Heart right ventricle (tissue), 16 donors: ENCODE measurements around the gene ATP10A. TPM values are rescaled to one million over a fixed set of nuclear protein-coding genes. Genes with fewer than 3 reads are reported as not detected.

ENCODE experiments used
- ATAC-seq, 8 donors: fragments of 200-7000 bp; cut with Tn5 transposase; one replicate each; pipeline ENCODE4 v1.9.1; 2020; ENCODE audit warnings: mild to moderate bottlenecking in 8 of 8, moderate library complexity in 8 of 8, moderate number of reproducible peaks in 1 of 8
- DNase-seq, 2 donors: peaks; one replicate each; pipeline ENCODE4 v3.0.0-alpha.2; 2020
- H3K27ac ChIP-seq, 10 donors: fragments of 200-600 bp; sonication (generic) in 2 of 10; one replicate each; pipeline versions ENCODE4 v1.5.0 to v1.8.0; 2020 to 2022; ENCODE audit warnings: mild to moderate bottlenecking in 3 of 10
- H3K27me3 ChIP-seq, 7 donors: fragments of 200-600 bp; one replicate each; pipeline ENCODE4 v1.8.0; 2021 to 2022; ENCODE audit warnings: mild to moderate bottlenecking in 2 of 7
- H3K36me3 ChIP-seq, 9 donors: fragments of 200-600 bp; sonication (generic) in 1 of 9; one replicate each; pipeline versions ENCODE4 v1.5.0 to v1.8.0; 2020 to 2022; ENCODE audit warnings: mild to moderate bottlenecking in 2 of 9
- H3K4me1 ChIP-seq, 9 donors: fragments of 200-600 bp; sonication (generic) in 1 of 9; one replicate each; pipeline versions ENCODE4 v1.5.0 to v1.8.0; 2020 to 2022; ENCODE audit warnings: mild to moderate bottlenecking in 4 of 9
- H3K4me3 ChIP-seq, 10 donors: fragments of 200-600 bp; sonication (generic) in 2 of 10; one replicate each; pipeline versions ENCODE4 v1.5.0 to v1.8.0; 2020 to 2022; ENCODE audit warnings: mild to moderate bottlenecking in 7 of 10, moderate library complexity in 2 of 10
- H3K9me3 ChIP-seq, 11 donors: fragments of 200-600 bp in 10 of 11; sonication (generic) in 2 of 11; one replicate each; pipeline versions ENCODE4 v1.5.0 to v1.8.0; 2013 to 2022; ENCODE audit warnings: mild to moderate bottlenecking in 2 of 11, control low read depth in 1 of 11, moderate library complexity in 1 of 11
- WGBS, 2 donors: extraction: QIAGEN DNeasy Blood & Tissue Kit; methylation state at CpG; one replicate each; pipeline ENCODE4 v1.1.7; 2013; ENCODE audit warnings: inconsistent platforms in 1 of 2; 5-methylcytosine and 5-hydroxymethylcytosine counted together
- intact Hi-C, 10 donors: fragments of 100-400 bp; cut with DNase I; formaldehyde crosslinking; loops; one replicate each; pipeline versions ENCODE4 v1.11.1 to v1.14.2; 2022
- polyA plus RNA-seq, 2 donors: library from polyadenylated mRNA; stranded (reverse); fragments of 200-250 nt; gene quantifications; one replicate each; pipeline ENCODE4 v1.2.3, GENCODE V29; 2013
- total RNA-seq, 10 donors: library from RNA; stranded (reverse); fragmentation: NEBNext Ultra II Directional in 3 of 10; extraction: Animal tissue kit (Norgen Biotek cat#: 25700) in 3 of 10; gene quantifications; one replicate each; pipeline versions ENCODE4 v1.2.1 to v1.2.4, GENCODE V29; 2021 to 2023
- TF ChIP-seq, protein P1 (sequence below), 9 donors: fragments of 200-600 bp; sonication (generic) in 2 of 9; IDR thresholded peaks; one replicate each; pipeline versions ENCODE4 v1.5.0 to v1.8.0; 2021 to 2022; ENCODE audit warnings: antibody characterized with exemption in 9 of 9, mild to moderate bottlenecking in 5 of 9, moderate library complexity in 1 of 9
- donor health status: Arrhythmogenic right ventricular cardiomyopathy.
- donor health status: ischemic (EF 13 %, LVEDD 7.1; RV severe dilation, severe dysfunction).
- donor health status: healthy with polysubstance abuse.
- donor health status: DM: no; HTN: yes; CAD: no.
- donor health status: DM: no; HTN: no; CAD: no.
- donor health status: ischemic (EF 25% LVEDD 6.9; RV normal size, moderate dysfunction).
- donor health status: ischemic (EF 25% LVEDD 5.7; RV mildly dilated, moderate dysfunction).
- donor health status: healthy.
- donor health status: DM: yes; HTN: yes; CAD: no.
- donor health status: Ischemic cardiomyopathy.
- donor health status: ischemic (EF 35%, LVEDD 5.7; RV mildly dilated, moderate dysfunction).
- donor health status: nonischemic (EF 11% LVEDD 7.7; RV severe dilation, severe dysfunction).
- donor health status: DM: yes; HTN: yes; CAD: no.
- donor health status: PGD.
- donor health status: ischemic (EF 29% LVEDD 5.4; RV normal size, mild dysfunction).
- donor health status: nonischemic (EF 23%, LVEDD 6.1; RV moderate dilation, normal function).

ATP10A gene
- total and polyA plus RNA-seq, 12 donors: 0.45 to 2.2 (median 0.89) TPM

DNA sequence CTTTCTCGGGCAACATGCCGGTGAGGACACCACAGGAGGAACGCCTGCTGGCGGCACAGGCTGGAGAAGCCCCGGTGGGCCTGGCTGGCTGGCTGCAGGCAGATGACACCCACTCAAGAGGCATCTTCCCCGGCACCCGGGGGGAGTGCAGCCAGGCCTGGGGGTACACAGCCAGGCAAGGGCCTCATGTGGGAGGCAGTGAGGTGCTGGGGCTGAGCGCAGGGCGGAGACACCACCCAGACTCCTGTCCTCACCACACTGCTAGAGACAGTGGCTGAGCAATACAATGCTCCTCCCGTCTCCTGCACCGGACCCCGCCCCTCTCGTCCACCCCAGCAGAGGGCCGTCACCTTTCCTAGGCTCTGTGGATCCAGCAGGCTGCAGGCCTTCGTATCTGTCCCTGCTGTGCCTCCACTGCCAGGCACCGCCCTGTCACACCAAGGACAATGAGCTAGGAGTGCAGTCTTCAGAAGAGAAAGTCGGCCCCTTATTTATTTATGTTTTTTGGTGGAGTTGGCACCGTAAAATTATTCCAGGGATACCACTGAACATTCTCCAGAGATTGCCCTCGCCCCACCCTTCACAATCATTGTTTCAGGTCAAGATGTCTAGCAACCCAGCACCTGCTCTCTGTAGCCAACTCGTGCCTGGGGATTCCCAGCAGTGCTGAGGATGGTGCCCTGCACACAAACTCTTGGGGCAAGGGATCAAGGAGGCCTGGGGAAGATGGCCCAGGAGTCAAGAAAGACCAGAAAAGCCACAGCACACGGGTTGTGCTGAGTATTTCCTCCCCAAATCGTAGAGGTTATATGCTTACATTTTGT, 129.1 kb downstream of the ATP10A start:
- peaks cover 0 to 28% (median 17%) of the 10 kb centered on the region in 9 donors for H3K4me1 ChIP-seq

DNA sequence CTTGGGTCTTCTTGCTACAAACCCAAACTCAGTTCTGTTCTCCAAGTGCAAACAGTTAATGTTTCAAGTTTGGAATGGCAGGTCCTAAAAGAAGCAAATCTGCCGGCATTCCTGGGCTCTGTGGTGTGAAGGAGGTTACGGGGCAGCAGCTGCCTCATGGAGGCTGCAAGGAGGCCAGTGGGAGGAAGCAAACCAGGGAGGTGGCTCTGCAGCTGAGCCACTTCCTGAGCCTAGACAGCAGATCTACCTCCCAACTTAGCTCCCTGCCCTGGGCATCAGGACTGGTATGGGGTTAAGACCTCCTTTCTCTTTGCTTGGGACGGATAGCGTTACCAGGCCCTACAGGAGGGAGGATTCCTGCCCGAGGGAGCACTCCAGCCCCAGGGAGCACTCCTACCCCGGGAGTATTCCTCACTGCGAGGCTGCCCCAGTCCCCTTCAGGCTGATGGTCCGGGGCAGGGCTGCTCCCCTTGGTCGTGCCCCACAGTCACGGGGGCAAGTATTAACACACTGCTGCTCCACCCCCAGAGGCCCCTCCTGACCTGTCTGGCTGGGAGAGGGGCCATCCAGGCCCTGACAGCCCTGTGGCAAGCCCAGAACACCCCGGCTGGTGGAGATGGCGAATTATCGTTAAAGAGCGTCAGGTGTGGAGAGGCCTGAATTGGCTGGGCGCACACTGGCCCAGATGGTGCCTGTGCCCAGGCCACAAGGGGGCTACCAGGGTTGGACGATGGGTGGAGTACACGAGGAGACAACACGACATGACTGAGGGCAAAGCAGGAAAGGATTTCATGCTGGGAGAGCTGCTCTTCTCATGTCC, 129.9 kb downstream of the ATP10A start:
- TF ChIP-seq, protein P1, sequence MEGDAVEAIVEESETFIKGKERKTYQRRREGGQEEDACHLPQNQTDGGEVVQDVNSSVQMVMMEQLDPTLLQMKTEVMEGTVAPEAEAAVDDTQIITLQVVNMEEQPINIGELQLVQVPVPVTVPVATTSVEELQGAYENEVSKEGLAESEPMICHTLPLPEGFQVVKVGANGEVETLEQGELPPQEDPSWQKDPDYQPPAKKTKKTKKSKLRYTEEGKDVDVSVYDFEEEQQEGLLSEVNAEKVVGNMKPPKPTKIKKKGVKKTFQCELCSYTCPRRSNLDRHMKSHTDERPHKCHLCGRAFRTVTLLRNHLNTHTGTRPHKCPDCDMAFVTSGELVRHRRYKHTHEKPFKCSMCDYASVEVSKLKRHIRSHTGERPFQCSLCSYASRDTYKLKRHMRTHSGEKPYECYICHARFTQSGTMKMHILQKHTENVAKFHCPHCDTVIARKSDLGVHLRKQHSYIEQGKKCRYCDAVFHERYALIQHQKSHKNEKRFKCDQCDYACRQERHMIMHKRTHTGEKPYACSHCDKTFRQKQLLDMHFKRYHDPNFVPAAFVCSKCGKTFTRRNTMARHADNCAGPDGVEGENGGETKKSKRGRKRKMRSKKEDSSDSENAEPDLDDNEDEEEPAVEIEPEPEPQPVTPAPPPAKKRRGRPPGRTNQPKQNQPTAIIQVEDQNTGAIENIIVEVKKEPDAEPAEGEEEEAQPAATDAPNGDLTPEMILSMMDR (IDR thresholded peaks at IDR 0.05): no peak
- intact Hi-C loops: loop anchor here in 3 of 10 donors (10.0 kb wide), 2 partner anchors 62 to 202 kb away; no protein-coding TSS in a partner anchor
- H3K36me3 ChIP-seq: no peaks in the 10 kb centered on the region

More for the DNA sequence above, 129.1 kb downstream of the ATP10A start:
- no peaks in the 10 kb centered on the region for H3K27me3 ChIP-seq
- no peaks in the 10 kb centered on the region for H3K36me3 ChIP-seq
- DNase-seq (no peak), ATAC-seq (no peak)
- H3K27ac ChIP-seq: no peak overlapping the region
- H3K4me3 ChIP-seq: no peak overlapping the region
- intact Hi-C loops: loop anchor here in 3 of 10 donors (10.0 kb wide), 2 partner anchors 61 to 201 kb away; no protein-coding TSS in a partner anchor
- no peaks in the 10 kb centered on the region for H3K9me3 ChIP-seq
- WGBS, 2 donors: 77 to 86% methylated on average over 22 of the region's 22 CpGs
- TF ChIP-seq, protein P1 (IDR thresholded peaks at IDR 0.05): no peak

DNA sequence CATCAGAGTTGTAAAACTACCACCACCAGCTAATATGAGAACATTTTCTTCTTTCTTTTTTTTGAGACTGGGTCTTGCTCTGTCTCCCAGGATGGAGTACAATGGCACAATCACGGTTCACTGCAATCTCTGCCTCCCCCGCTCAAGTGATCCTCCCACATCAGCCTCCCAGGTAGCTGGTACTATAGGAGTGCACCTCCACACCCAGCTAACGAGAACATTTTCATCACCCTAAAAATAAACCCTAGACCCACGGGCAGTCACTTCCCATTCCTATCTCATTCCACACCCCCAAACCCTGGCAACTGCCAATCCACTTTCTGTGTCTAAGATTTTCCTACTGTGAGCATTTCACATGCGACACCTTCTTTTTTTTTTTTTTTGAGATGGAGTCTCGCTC, 130.9 kb downstream of the ATP10A start:
- H3K27me3 ChIP-seq: no peaks in the 10 kb centered on the region
- no peaks in the 10 kb centered on the region for H3K36me3 ChIP-seq
- intact Hi-C loops: loop anchor here in 3 of 10 donors (10.0 kb wide), 2 partner anchors 63 to 203 kb away; no protein-coding TSS in a partner anchor
- WGBS, 2 donors: 74 to 79% methylated on average over 5 to 6 of the region's 6 CpGs
- no peak for DNase-seq
- no peak overlapping the region for H3K4me3 ChIP-seq
- ATAC-seq: no peak
- TF ChIP-seq, protein P1 (IDR thresholded peaks at IDR 0.05): no peak
- H3K9me3 ChIP-seq: no peaks in the 10 kb centered on the region
- H3K27ac ChIP-seq: no peak overlapping the region
- H3K4me1 ChIP-seq: peaks cover 0 to 16% (median 6%) of the 10 kb centered on the region in 9 donors

More for the DNA sequence above, 129.9 kb downstream of the ATP10A start:
- no peaks in the 10 kb centered on the region for H3K27me3 ChIP-seq
- no peak overlapping the region for H3K27ac ChIP-seq
- 85 to 87% methylated on average over 18 of the region's 18 CpGs for WGBS, 2 donors
- no peak for DNase-seq
- peaks cover 0 to 27% (median 13%) of the 10 kb centered on the region in 9 donors for H3K4me1 ChIP-seq
- no peak overlapping the region for H3K4me3 ChIP-seq
- ATAC-seq: no peak
- H3K9me3 ChIP-seq: no peaks in the 10 kb centered on the region

DNA sequence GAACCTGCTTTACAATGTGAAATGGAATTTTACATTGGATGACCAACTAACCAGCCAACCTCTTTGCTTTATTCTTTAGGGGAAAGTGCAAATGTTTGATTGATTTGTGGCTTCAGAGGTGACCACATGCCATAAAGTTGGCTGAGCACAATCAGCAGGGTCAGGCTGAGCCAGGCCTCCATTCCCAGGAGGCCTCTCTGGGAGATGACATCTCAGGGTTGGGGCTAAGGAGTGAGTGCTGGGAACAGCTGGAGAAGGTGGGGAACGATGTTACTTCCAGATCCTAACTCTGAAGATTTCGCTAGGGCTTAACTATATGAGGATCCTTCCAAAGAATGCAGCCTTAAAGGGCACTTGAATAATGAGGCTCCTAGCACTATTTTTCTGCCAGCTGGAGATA, 131.7 kb downstream of the ATP10A start:
- Histone ChIP-seq H3K9me3 (no peaks in the 10 kb centered on the region), H3K4me3 (no peak overlapping the region), H3K27me3 (no peaks in the 10 kb centered on the region), H3K4me1 (peaks cover 0 to 8% (median 0%) of the 10 kb centered on the region in 9 donors), H3K27ac (no peak overlapping the region), H3K36me3 (no peaks in the 10 kb centered on the region)
- WGBS, 2 donors: 67 to 78% methylated on average over 2 of the region's 2 CpGs
- TF ChIP-seq, protein P1 (IDR thresholded peaks at IDR 0.05): no peak
- ATAC-seq: no peak
- intact Hi-C loops: loop anchor here in 3 of 10 donors (10.0 kb wide), 2 partner anchors 63 to 203 kb away; no protein-coding TSS in a partner anchor
- no peak for DNase-seq
